Thyroid gland (tissue), 4 donors: ENCODE results near the gene ING2.

Experiments
- POLR2A ChIP-seq, 2 donors: fragments of 450-650 bp; IDR thresholded peaks; one replicate each; pipeline ENCODE4 v1.6.1; 2017; ENCODE audit warnings: antibody characterized with exemption in 2 of 2, mild to moderate bottlenecking in 2 of 2, moderate library complexity in 1 of 2
- TF ChIP-seq, protein P1 (sequence below), 6 experiments: fragments of 200-600 bp in 3 of 6; fragments of 450-650 bp in 3 of 6; sonication (generic) in 3 of 6; IDR thresholded peaks; one replicate each; pipeline ENCODE4 v1.5.1; 2016 to 2019; ENCODE audit warnings: antibody characterized with exemption in 6 of 6, mild to moderate bottlenecking in 2 of 6, inconsistent platforms in 1 of 6, moderate library complexity in 1 of 6

- TF ChIP-seq, protein P1, sequence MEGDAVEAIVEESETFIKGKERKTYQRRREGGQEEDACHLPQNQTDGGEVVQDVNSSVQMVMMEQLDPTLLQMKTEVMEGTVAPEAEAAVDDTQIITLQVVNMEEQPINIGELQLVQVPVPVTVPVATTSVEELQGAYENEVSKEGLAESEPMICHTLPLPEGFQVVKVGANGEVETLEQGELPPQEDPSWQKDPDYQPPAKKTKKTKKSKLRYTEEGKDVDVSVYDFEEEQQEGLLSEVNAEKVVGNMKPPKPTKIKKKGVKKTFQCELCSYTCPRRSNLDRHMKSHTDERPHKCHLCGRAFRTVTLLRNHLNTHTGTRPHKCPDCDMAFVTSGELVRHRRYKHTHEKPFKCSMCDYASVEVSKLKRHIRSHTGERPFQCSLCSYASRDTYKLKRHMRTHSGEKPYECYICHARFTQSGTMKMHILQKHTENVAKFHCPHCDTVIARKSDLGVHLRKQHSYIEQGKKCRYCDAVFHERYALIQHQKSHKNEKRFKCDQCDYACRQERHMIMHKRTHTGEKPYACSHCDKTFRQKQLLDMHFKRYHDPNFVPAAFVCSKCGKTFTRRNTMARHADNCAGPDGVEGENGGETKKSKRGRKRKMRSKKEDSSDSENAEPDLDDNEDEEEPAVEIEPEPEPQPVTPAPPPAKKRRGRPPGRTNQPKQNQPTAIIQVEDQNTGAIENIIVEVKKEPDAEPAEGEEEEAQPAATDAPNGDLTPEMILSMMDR (IDR thresholded peaks at IDR 0.05), result no peak
- no peak for TF ChIP-seq POLR2A (IDR thresholded peaks at IDR 0.05)
These were observed 11.6 kb upstream of the ING2 start for GRCh38 chr4:183493246-183493645.
